Measurements from ENCODE around the gene ELP4. TPM values are rescaled to one million over a fixed set of nuclear protein-coding genes. Genes with fewer than 3 reads are reported as not detected.

Gene ELP4
- total RNA-seq, 1 experiment from 2014 or later = 20.3 TPM

GRCh38 chr11:31608995-31609394 is 99.4 kb downstream of the ELP4 start:
- CTCF ChIA-PET = no interaction called here
- no peak for TF ChIP-seq CTCF (IDR thresholded peaks at IDR 0.05; ENCODE audit: unreplicated experiment)
- no peaks in the 10 kb centered on the region for H3K36me3 Mint-ChIP-seq (ENCODE audit: insufficient read depth, unreplicated experiment)
- H3K4me1 Mint-ChIP-seq (ENCODE audit: low read depth, unreplicated experiment) = no peaks in the 10 kb centered on the region
- intact Hi-C loops (cut with micrococcal nuclease; ENCODE audit: unreplicated experiment) = no loop called here
- no peak for DNase-seq
- H3K27ac Mint-ChIP-seq (ENCODE audit: unreplicated experiment) = no peak overlapping the region
- BruUV-seq (replicated peaks) = no TSS peak
- H3K4me3 Mint-ChIP-seq (ENCODE audit: low read depth, unreplicated experiment) = no peak overlapping the region
- H3K9me3 Mint-ChIP-seq (ENCODE audit: low read depth, unreplicated experiment) = no peaks in the 10 kb centered on the region
- H3K27me3 Mint-ChIP-seq (ENCODE audit: unreplicated experiment) = no peaks in the 10 kb centered on the region

GRCh38 chr11:31610544-31610943 is 101.0 kb downstream of the ELP4 start:
- H3K4me3 Mint-ChIP-seq (ENCODE audit: low read depth, unreplicated experiment) = no peak overlapping the region
- no peak for TF ChIP-seq CTCF (IDR thresholded peaks at IDR 0.05; ENCODE audit: unreplicated experiment)

GRCh38 chr11:31617246-31617645 is 107.7 kb downstream of the ELP4 start:
- no TSS peak for BruUV-seq (replicated peaks)
- H3K27ac Mint-ChIP-seq (ENCODE audit: unreplicated experiment) = no peak overlapping the region
- no peak overlapping the region for H3K4me3 Mint-ChIP-seq (ENCODE audit: low read depth, unreplicated experiment)
- intact Hi-C loops (cut with micrococcal nuclease; ENCODE audit: unreplicated experiment) = no loop called here
- no peak for TF ChIP-seq CTCF (IDR thresholded peaks at IDR 0.05; ENCODE audit: unreplicated experiment)
- H3K9me3 Mint-ChIP-seq (ENCODE audit: low read depth, unreplicated experiment) = no peaks in the 10 kb centered on the region
- DNase-seq = no peak
- no peaks in the 10 kb centered on the region for H3K27me3 Mint-ChIP-seq (ENCODE audit: unreplicated experiment)
- H3K4me1 Mint-ChIP-seq (ENCODE audit: low read depth, unreplicated experiment) = no peaks in the 10 kb centered on the region
- CTCF ChIA-PET = no interaction called here
- no peaks in the 10 kb centered on the region for H3K36me3 Mint-ChIP-seq (ENCODE audit: insufficient read depth, unreplicated experiment)

More at GRCh38 chr11:31610544-31610943, 101.0 kb downstream of the ELP4 start:
- Mint-ChIP-seq H3K36me3 (ENCODE audit: insufficient read depth, unreplicated experiment) (no peaks in the 10 kb centered on the region), H3K27me3 (ENCODE audit: unreplicated experiment) (no peaks in the 10 kb centered on the region), H3K27ac (ENCODE audit: unreplicated experiment) (no peak overlapping the region), H3K9me3 (ENCODE audit: low read depth, unreplicated experiment) (no peaks in the 10 kb centered on the region), H3K4me1 (ENCODE audit: low read depth, unreplicated experiment) (no peaks in the 10 kb centered on the region)
- CTCF ChIA-PET = no interaction called here
- no peak for DNase-seq
- intact Hi-C loops (cut with micrococcal nuclease; ENCODE audit: unreplicated experiment) = no loop called here
- no TSS peak for BruUV-seq (replicated peaks)

GRCh38 chr11:31619980-31620379 is 110.4 kb downstream of the ELP4 start:
- Mint-ChIP-seq H3K4me3 (ENCODE audit: low read depth, unreplicated experiment) (no peak overlapping the region), H3K27ac (ENCODE audit: unreplicated experiment) (no peak overlapping the region), H3K36me3 (ENCODE audit: insufficient read depth, unreplicated experiment) (no peaks in the 10 kb centered on the region), H3K9me3 (ENCODE audit: low read depth, unreplicated experiment) (no peaks in the 10 kb centered on the region), H3K27me3 (ENCODE audit: unreplicated experiment) (no peaks in the 10 kb centered on the region), H3K4me1 (ENCODE audit: low read depth, unreplicated experiment) (no peaks in the 10 kb centered on the region)
- intact Hi-C loops (cut with micrococcal nuclease; ENCODE audit: unreplicated experiment) = no loop called here
- no peak for TF ChIP-seq CTCF (IDR thresholded peaks at IDR 0.05; ENCODE audit: unreplicated experiment)
- no TSS peak for BruUV-seq (replicated peaks)
- CTCF ChIA-PET = no interaction called here
- DNase-seq = no peak

- TF ChIP-seq CTCF (IDR thresholded peaks at IDR 0.05; ENCODE audit: unreplicated experiment) = no peak
- intact Hi-C loops (cut with micrococcal nuclease; ENCODE audit: unreplicated experiment) = no loop called here
- Mint-ChIP-seq H3K27me3 (ENCODE audit: unreplicated experiment) (no peaks in the 10 kb centered on the region), H3K4me1 (ENCODE audit: low read depth, unreplicated experiment) (no peaks in the 10 kb centered on the region), H3K4me3 (ENCODE audit: low read depth, unreplicated experiment) (no peak overlapping the region), H3K9me3 (ENCODE audit: low read depth, unreplicated experiment) (no peaks in the 10 kb centered on the region), H3K36me3 (ENCODE audit: insufficient read depth, unreplicated experiment) (no peaks in the 10 kb centered on the region), H3K27ac (ENCODE audit: unreplicated experiment) (no peak overlapping the region)
- CTCF ChIA-PET = no interaction called here
- no peak for DNase-seq
- BruUV-seq (replicated peaks) = no TSS peak
Observed at GRCh38 chr11:31620434-31620833, 110.9 kb downstream of the ELP4 start.
